GM19324 (cell line): ENCODE results near the gene SLC25A45.

Experiments
- ATAC-seq: cut with Tn5 transposase; IDR thresholded peaks from one replicate; pipeline ENCODE4 v1.9.1; 2021; ENCODE audit warnings: mild to moderate bottlenecking, moderate library complexity; ENCODE audit not compliant: unreplicated experiment, low FRiP score

SLC25A45 gene

DNA sequence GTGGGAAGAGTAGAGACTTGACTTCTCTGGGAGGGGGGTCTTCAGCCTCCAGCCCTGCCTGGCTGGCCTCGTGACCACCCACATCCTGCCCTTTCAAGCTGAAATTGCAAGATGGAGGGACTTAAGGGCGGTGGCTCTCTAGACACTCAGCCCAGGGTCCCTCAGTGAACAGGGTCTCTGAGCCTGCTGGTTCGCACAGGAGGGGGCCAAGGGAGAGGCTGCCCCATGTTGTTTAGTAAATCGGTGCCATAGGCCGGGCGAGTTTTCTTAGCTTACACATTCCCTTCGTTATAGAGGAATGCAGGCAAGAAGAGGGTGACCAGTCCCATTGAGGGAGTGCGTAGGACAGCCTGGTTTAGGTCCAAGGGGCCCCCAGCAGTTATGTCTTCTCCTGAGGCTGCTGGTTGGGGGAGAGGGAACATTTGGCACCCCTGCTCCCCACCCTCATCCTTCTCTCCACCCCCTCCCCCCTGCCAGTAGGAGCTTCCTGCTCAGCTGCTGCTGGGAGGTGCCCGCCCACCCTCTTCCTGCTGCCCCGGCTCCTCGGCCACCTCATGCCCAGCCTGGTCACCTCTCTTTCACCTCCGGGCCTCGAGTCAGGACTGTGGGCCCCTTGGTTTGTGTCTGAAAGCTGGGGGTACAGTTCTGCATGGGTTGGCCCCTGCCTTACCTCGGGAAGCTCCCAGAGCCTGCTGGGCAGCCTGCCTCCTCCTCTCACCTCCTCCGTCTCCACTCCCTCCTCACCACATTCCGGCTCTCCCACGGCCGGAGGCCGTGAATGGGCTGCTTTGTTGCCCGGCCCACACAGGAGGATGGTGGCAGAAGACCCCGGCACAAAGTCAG lies 7.9 kb upstream of the SLC25A45 start:
- ATAC-seq, result no peak

DNA sequence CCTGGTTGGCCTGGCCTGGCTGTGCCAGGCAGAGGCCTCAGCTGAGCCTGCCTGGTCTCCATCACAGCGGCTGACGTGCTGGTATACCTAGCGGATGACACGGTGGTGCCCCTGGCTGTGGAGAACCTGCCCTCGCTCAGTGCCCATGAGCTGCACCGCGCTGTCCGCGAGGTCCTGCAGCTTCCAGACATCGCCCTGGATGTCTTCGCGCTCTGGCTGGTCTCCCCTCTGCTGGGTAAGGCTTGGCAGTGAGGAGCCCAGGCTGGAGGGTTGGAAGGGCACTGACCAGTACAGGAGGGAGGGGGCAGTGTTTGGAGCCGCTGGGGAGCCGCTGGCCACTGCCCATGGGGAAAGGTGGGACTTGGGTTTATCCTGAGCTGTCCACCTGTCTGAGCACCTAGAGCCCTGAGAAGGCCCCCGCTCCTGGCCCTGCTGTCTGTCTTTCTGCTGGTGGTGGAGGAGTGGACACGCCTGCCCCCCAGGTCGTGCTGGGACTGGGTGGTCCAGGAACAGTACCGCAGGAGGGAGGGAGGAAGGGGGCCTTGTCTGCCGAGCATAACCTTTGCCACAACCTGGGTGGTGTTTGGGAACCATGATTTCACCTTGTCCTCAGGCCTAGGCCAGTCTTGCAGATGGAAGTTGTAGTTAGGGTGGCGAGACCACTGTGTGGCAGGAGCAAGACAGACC lies 7.0 kb upstream of the SLC25A45 start:
- ATAC-seq, result no peak

DNA sequence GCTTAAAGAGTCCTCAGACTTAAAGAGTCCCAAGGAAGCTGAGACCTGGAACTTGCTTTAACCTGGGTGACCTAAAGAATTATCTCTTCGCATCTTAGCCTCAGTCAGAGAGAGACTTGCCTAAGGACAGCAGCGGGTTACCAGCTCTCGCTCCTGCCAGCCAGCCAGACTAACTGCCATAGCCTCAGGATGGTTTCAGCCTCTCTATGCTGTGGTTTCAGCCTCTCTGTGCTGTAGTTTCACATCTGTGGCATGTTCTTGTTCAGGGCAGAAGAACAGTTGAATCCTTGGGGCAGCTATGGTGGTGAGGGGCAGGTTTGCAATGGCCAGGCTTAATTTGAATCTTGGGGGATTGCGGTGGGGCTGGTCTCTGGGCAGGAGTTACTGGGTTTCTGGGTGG lies 6.3 kb upstream of the SLC25A45 start:
- ATAC-seq, result no peak

DNA sequence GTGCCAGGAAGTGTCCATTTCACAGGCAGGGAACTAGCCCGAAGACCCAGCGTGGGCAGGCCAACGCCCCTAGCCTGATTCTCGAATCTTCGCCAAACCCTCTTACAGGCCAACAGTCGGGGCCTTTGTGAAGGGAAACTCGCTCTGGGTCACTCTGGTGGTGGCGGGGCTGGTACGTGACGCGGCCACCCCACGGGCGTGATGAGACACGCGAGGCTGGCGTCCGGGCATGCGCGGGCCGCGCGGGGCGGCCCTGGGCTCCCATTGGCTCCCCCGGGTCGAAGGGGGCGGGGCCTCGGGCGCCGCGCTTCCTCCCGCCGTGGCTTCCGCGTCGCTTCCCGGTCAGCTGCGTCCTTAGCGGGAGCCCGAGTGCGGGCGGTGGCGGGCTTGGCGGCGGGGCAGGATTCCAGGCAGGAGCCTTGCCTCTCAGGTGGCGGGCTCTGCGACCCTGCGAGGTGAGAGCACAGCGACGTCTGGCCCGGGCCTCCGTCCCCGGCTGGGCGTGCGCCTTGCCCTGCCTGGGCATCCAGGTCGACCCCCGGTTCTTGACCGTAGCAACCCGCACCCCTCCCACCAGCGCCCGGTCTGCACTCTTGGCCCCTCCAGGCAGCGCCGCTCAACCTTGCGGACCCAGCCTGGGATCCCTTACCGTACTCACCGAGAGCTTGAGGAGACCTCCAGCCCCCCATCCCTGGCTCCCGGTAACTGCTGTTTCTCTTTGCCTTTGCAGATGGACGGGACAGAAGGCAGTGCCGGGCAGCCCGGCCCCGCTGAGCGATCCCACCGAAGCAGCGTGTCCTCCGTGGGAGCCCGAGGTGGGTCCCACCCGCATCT lies 4.1 kb upstream of the SLC25A45 start, which contains the start of gene FRMD8:
Gene FRMD8 (plus strand): TSS at position 331 of the 834 bp plus-strand sequence. CDS start 400 bp downstream, at position 731.
- peak; percentile 47 for ATAC-seq

DNA sequence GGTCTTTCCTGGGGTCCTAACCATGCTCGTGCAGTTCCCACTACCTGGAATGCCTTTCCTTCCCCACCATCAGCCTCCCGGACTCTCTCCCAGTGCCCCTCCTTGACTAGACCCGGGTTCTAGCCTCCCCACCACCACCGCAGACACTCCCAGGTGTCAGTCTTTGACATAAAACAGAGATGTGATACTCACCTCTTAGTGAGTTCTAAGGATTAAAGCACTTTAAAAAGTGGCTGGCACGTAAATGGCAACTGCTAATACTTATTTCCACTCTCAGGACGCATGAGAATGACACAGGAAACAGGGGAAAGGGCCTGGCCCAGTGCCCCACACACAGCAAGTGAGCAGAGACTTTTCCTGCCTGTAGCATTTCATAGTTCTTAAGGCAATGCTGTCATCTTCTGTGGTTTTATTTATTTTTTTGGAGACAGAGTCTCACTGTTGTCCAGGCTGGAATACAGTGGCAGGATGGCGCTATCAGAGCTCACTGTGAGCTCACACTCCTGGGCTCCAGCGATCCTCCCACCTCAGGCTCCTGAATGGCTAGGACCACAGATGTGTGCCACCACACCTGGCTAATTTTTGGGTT lies 1.9 kb upstream of the SLC25A45 start:
- ATAC-seq, result no peak

DNA sequence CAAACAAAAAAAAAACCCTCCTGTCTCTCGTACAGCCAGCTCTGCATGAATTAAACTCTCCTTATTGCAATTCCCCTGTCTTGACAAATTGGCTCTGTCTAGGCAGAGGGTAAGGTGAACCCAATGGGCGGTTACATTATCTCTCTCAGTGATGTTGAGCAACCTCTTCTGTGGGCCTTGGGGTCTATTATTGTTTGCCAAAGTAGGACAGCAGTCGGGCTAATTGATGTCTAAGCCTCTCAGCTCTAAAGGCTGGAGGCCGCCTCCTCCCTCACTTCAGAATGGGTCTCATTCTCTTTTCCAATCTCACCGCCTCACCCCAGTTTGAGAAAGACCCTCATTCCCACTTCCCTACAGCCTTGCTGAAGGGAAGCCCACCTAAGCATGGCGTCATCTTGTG lies 1.3 kb upstream of the SLC25A45 start:
- ATAC-seq, result no peak

DNA sequence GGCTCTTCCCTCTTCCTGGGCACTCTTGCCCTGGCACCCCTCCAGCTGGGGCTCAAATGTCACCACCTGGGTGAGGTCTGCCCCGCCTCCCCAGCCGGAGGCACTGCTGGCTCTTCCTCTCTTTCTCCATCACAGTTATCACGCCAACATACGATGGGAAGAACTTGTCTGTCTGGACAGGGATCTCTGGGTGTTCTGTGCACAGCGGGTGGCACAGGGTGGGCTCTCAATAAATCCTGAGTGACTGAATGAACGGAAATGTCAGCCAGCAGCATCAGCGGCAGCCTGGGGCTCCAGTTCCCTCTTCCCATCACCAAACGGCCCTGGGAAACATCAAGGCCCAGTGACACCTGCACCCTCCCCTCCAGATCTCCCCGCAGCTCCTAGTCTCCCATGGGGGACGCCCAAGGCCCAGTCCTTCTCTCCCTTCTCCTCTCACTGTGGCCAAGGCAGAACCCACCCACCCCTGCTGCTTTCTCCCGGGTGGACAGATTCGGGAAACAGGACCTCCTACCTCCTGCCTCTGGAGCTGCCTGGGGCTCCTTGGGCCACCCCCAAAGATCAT lies 440 bp upstream of the SLC25A45 start:
- ATAC-seq, result no peak

DNA sequence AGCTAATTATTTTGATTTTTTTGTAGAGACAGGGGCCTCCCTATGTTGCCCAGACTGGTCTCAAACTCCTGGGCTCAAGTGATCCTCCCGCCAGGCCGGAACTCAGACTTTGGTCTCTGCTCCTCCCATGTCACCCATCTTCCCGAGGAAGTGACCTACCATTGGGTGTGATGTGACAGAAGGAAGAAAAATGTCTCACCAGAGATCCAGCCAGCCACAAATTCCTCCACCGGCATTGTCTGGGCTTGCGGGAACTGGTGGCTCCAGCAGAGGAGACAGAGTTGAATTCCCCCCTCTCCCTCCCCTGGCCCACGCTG lies 772 bp downstream of the SLC25A45 start:
- peak; percentile 9 for ATAC-seq

DNA sequence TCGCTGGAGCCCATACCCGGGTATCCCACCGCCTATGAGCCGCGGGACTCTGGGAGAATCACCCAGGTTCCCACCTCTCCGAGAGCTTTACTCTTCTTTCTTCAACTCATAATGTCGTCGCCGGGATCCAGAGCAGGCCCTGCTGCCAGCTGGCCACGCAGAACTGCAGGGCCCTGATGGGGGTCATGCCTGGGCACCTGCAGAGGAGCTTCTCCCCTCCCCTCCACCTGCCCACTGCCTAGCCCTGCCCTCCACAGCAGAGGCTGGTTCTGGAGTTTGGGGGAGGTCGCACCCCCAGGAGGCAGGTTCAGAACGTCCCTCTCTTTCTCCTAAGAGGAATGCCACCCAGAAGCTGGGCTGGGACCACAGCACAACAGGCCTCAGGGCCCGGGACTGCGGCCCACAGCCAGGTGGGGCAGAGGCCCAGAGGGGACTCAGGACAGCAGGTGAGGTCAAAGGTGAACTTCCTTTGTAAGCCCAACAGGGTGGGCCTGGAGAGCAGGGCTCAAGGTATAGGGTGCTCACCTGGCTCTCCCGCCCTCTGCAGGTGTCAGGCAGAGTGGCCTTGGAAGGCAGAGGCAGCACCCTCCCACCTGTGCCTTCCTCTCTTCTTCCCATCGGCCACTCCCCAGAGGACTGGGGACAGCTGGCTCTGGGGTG lies 1.9 kb downstream of the SLC25A45 start:
- no peak for ATAC-seq

DNA sequence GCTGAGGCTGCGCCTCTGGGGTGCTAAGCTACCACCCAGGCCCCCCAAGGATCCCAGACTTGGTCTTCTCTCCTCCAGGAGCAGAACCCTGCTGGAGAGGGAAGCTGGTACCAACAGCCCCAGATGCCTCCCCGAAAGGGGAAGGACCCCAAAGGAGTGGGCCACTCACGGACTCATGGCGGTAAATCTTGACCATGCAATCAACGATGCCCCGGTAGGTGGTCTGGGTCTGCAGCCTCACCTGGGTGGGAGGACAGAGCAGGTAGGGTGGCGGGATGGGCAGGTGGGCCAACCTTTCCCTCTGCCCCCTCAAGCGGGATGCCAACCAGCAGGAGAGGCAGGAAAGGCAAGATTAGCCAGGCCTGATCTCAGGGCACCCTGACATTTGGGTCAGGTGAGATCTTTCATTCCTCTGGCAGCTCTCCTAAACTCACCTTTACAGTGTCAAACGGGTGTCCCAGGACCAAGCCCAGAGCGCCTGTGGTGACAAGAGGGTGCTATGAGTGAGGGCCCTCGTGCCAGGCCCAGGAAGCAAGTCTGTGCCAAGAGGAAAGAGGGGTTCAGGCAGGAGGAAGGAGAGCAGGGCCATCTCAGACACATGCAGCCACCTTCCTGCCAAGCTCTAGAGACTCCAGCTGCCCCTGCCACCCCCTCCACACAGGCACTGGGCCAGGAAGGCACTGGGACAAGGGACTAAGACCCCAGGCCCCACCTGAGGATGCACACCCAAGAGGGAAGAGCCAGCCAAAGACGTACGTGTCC lies 2.6 kb downstream of the SLC25A45 start:
- ATAC-seq, result no peak

DNA sequence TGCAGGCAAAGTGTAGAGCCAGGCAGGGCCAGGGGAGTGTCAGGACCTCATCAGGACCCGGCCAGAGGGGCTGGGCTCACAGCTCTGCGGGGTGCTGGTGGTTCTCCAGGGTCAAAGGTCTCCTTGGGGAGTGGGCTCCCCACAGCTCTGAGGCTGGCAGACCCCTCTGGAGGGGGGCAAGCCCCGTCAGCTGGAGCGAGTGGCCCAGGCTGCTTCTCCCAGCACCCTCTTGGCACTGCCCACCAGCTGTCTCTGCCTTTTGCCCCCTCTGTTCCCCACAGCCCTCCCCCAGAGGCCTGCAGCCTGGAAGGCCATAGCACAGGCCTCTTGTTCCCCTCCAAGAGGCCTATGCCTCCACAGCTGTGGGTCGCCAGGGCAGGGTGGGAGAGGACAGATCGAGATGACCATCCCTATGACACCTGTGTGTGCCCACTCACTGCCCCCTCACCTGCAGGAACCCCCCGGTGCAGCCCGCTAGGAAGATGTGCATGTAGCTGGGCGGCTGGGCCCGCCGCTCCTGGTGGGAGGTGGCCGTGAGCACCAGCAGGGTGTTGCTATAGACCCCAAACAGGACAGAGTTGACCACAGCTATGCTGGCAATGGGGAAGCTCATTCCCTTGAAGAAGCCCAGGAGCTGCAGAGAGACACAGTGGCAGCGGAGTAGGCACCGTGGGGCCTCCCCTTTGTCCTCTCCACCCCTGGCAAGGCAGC lies 3.4 kb downstream of the SLC25A45 start:
- ATAC-seq, result no peak

DNA sequence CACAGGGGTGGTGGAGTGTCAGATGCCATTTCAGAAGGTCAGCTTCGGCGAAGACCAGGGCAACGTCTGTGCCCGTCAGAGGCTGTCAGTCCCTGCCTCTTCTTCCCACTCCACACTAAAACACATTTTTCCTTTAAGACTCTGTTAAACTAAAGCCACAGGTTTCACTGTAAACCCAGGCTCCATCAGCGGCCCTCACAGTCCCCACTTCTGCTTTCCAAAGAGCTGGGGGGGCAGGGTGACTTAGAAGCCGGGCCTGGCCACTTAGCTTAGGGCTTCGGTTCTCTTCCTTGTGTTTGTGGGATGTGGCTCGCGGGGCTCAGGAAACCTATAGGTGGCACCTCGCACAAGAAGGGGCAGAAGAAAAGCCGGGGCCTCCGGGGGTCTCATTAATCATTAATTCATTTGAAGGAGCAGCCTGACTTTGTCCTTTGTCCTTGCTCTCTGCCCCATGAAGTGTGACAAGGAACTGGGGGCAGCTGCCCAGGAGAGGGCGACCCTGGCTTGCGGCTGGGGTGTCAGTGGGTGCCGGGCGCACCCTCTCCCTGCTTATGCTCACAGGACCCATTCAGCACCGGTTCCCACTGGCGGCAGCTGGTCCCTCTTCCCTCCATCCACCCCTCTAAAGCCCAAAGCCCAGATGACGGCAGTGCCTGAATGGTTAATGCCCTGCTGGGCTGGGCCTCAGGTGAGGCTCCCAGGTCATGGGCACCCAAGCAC lies 4.1 kb downstream of the SLC25A45 start:
- ATAC-seq, result no peak

DNA sequence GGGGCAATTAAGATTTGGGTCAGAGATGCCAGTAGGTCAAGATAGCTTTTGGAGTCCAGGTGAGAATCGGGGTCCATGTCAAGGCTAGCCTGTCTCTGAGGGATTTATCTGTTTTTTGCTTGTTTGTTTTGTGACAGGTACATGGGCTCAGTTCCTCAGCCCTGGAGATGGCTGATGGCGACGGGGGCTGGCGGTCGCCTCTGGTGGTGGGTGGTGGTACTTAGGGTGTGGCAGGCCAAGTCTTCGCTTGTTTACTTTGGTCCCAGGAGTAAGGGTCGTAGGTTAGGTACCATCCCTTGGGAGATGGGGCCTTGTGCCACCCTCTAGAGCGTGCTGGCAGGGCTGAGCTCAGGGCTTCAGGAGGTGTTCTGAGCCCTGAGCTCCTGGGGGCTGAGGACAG lies 4.7 kb downstream of the SLC25A45 start:
- no peak for ATAC-seq

DNA sequence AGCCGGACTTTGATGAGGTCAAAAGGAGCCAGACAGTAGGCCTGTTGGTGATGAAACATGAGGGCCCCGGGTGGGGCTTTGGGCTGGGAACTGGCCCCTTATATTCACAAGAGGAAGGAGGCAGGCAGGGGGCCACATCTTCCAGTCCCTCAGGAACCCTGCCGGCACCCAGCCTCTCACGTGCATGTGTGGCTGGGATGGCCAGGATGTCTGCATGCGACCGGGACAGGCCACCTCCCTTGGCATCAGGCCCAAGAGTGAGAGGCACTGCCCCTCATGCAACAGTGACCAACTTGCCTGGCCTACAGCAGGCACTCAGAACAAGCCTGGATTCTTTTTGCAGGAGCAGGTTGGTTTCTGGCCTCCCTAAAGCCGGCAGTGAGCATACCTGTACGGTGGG lies 5.4 kb downstream of the SLC25A45 start:
- no peak for ATAC-seq

DNA sequence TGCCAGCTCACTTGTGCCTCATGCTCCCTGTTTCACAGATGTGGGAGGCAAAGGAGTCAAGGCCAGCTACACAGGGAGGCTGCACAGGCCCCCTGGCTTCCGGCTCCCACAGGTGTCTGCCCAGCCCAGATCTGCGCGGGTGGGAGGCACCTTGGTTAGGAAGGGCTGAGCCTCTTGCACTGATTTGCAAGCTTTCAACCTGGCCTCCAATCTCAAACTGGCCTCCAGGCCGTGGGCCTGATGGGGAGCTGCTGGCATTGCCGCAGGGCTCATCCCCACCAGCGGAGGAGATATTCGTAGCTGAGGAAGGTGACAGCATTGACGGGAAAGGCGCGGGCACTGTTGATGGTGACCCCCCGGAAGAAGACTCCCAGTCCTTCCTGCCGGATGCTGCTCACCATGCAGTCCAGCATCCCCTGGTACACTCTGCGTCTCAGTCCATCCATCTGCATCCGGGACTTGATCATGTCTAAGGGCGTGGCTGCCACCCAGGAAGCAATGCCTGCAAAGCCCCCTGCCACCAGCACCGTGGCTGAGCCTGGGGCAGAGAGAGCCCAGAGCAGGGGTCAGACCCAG lies 6.2 kb downstream of the SLC25A45 start:
- ATAC-seq, result no peak

DNA sequence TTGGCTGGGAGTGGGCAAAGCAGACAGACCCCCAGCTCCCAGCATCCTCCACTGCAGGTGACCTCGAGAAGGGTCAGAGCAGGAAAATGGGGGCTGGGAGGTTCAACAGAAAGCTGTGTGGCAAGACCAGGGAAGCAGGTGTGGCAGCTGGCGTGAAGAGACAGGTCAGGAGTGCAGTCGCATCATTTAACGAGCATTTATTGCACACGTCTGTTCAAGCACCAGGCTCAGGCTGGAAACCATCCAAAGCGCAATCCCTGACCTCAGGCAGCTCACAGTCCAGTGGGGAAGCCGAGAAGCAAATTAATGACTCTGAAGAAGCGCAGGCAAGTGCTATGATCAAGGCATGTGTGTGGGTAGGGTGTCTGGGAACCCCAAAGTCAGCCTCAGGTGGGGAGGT lies 7.4 kb downstream of the SLC25A45 start:
- no peak for ATAC-seq

DNA sequence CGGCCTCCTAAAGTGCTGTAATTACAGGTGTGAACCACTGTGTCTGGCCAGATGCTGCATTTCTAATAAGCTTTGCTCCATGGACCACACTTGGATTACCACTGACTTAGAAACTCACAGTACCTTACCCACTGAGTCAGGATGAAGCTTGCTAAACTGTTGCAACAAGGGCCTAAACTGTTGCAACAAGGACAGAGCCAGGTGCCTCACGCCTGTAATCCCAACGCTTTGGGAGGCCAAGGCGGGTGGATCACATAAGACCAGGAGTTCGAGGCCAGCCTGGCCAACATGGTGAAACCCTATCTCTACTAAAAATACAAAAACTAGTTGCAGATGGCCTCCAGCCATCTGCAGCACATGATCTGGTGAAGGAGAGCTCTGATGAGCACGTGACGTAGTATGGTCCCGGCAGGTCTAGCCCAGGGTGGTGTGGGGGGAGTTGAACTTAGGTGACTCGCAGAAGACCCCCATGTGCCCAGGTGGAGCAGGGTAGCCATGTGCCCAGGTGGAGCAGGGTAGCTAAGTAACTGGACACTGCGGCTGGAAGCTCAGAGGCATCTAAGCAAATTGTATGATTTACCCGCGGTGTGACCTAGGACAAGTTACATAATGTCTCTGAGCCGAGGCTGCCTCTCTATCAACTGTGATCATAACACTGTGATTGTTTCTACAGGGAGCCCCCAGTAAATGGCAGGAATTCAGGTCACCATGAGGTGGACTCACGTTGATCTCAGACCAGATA lies 8.4 kb downstream of the SLC25A45 start:
- no peak for ATAC-seq
